Mesenchymal stem cell (in vitro differentiated cells and primary cell): ENCODE data around the gene ELMOD1.

Experiments used
- DNase-seq: peaks from one replicate; pipeline ENCODE4 v3.0.0-alpha.2; 2013
- H2AFZ ChIP-seq: one replicate; pipeline ENCODE4 v1.6.1; 2013; ENCODE audit warnings: low read depth, mild to moderate bottlenecking, control low read depth, inconsistent platforms, low read length, moderate library complexity
- H2AK5ac ChIP-seq: 2 replicates; pipeline ENCODE4 v1.6.1; 2013; ENCODE audit warnings: low read length, moderate library complexity, mild to moderate bottlenecking, inconsistent platforms; ENCODE audit not compliant: severe bottlenecking
- H2BK120ac ChIP-seq: one replicate; pipeline ENCODE4 v1.6.1; 2013; ENCODE audit warnings: low read depth, mild to moderate bottlenecking, inconsistent platforms, low read length, moderate library complexity
- H2BK12ac ChIP-seq, 2 experiments: one replicate each; pipeline ENCODE4 v1.6.1; 2013; ENCODE audit warnings: inconsistent platforms in 2 of 2, low read length in 2 of 2, mild to moderate bottlenecking in 2 of 2, moderate library complexity in 2 of 2, control low read depth in 1 of 2
- H2BK15ac ChIP-seq: one replicate; pipeline ENCODE4 v1.6.1; 2013; ENCODE audit warnings: mild to moderate bottlenecking, low read depth, inconsistent platforms; ENCODE audit not compliant: poor library complexity, severe bottlenecking
- H2BK5ac ChIP-seq: 2 replicates; pipeline ENCODE4 v1.6.1; 2013; ENCODE audit warnings: low read depth, mild to moderate bottlenecking, low read length, control low read depth, inconsistent platforms; ENCODE audit not compliant: poor library complexity, severe bottlenecking
- H3K14ac ChIP-seq, 2 experiments: one replicate each; pipeline ENCODE4 v1.6.1; 2013; ENCODE audit warnings: inconsistent platforms in 2 of 2, low read length in 2 of 2, control low read depth in 1 of 2, mild to moderate bottlenecking in 1 of 2, moderate library complexity in 1 of 2
- H3K18ac ChIP-seq, 2 experiments: one replicate each; pipeline ENCODE4 v1.6.1; 2013; ENCODE audit warnings: inconsistent platforms in 2 of 2, low read length in 2 of 2, control low read depth in 1 of 2, low read depth in 1 of 2, mild to moderate bottlenecking in 1 of 2
- H3K23ac ChIP-seq, 2 experiments: one replicate each; pipeline ENCODE4 v1.6.1; 2013; ENCODE audit warnings: inconsistent platforms in 2 of 2, low read length in 2 of 2, mild to moderate bottlenecking in 2 of 2, moderate library complexity in 2 of 2, control low read depth in 1 of 2
- H3K27ac ChIP-seq: 2 replicates; pipeline ENCODE4 v1.5.1; 2013; ENCODE audit warnings: mild to moderate bottlenecking, moderate library complexity, low read length, control low read depth, inconsistent platforms; ENCODE audit not compliant: poor library complexity, severe bottlenecking
- H3K27me3 ChIP-seq, 2 experiments: 2 replicates each; pipeline versions ENCODE4 v1.6.1 to v1.7.0; 2013; ENCODE audit warnings: low read length in 2 of 2, mild to moderate bottlenecking in 2 of 2, moderate library complexity in 2 of 2, control low read depth in 1 of 2, inconsistent platforms in 1 of 2; ENCODE audit not compliant: control insufficient read depth in 1 of 2, insufficient read depth in 1 of 2
- H3K36me3 ChIP-seq, 2 experiments: 2 replicates each; pipeline versions ENCODE4 v1.6.1 to v1.7.0; 2013; ENCODE audit warnings: low read length in 2 of 2, control low read depth in 1 of 2, inconsistent platforms in 1 of 2, low read depth in 1 of 2, mild to moderate bottlenecking in 1 of 2; ENCODE audit not compliant: insufficient read depth in 2 of 2, control insufficient read depth in 1 of 2
- H3K4ac ChIP-seq, 2 experiments: one replicate each; pipeline ENCODE4 v1.6.1; 2013; ENCODE audit warnings: inconsistent platforms in 2 of 2, low read length in 2 of 2, mild to moderate bottlenecking in 2 of 2, moderate library complexity in 2 of 2, control low read depth in 1 of 2, low read depth in 1 of 2
- H3K4me1 ChIP-seq: 2 replicates; pipeline ENCODE4 v1.6.1; 2013; ENCODE audit warnings: low read depth, low read length, control low read depth; ENCODE audit not compliant: control insufficient read depth, insufficient read depth
- H3K4me2 ChIP-seq: 2 replicates; pipeline ENCODE4 v1.6.1; 2013; ENCODE audit warnings: low read length, mild to moderate bottlenecking, inconsistent platforms; ENCODE audit not compliant: poor library complexity, severe bottlenecking
- H3K4me3 ChIP-seq, 2 experiments: 2 replicates each; pipeline versions ENCODE4 v1.5.1 to v1.7.0; 2013; ENCODE audit warnings: low read length in 2 of 2, mild to moderate bottlenecking in 2 of 2, control low read depth in 1 of 2, low read depth in 1 of 2; ENCODE audit not compliant: insufficient read depth in 1 of 2
- H3K79me1 ChIP-seq: replicated peaks from 2 replicates; pipeline ENCODE4 v1.6.1; 2013; ENCODE audit warnings: mild to moderate bottlenecking, control low read depth, low read length, inconsistent platforms; ENCODE audit not compliant: poor library complexity, severe bottlenecking
- H3K9ac ChIP-seq: 2 replicates; pipeline ENCODE4 v1.7.0; 2013; ENCODE audit warnings: mild to moderate bottlenecking, low read length, moderate library complexity
- H3K9me3 ChIP-seq: 2 replicates; pipeline ENCODE4 v1.7.0; 2013; ENCODE audit warnings: mild to moderate bottlenecking, low read length; ENCODE audit not compliant: control insufficient read depth
- H4K8ac ChIP-seq: one replicate; pipeline ENCODE4 v1.6.1; 2013; ENCODE audit warnings: inconsistent platforms, mild to moderate bottlenecking, low read length, moderate library complexity
- H4K91ac ChIP-seq: one replicate; pipeline ENCODE4 v1.6.1; 2013; ENCODE audit warnings: mild to moderate bottlenecking, low read length, inconsistent platforms
- WGBS: methylation state at CpG from one replicate; pipeline ENCODE4 v1.1.7; 2013; ENCODE audit warnings: mixed read lengths; 5-methylcytosine and 5-hydroxymethylcytosine counted together

ELMOD1 gene

GRCh38 chr11:107679255-107680024 is 88.5 kb downstream of the ELMOD1 start:
- H4K8ac ChIP-seq: no peak overlapping the region
- no peak overlapping the region for H2AK5ac ChIP-seq
- H3K27ac ChIP-seq: no peak overlapping the region
- no peak overlapping the region for H3K4me3 ChIP-seq
- no peak overlapping the region for H3K4me2 ChIP-seq
- no peak overlapping the region for H3K23ac ChIP-seq
- no peak for DNase-seq
- no peaks in the 10 kb centered on the region for H3K4me1 ChIP-seq
- H3K9ac ChIP-seq: no peak overlapping the region
- H4K91ac ChIP-seq: no peak overlapping the region
- no peak overlapping the region for H2BK5ac ChIP-seq
- H3K79me1 ChIP-seq: no peaks in the 10 kb centered on the region
- no peak overlapping the region for H2BK12ac ChIP-seq
- H3K27me3 ChIP-seq: peaks cover 0 to 7% of the 10 kb centered on the region in 2 experiments
- WGBS: 76% methylated on average over 3 of the region's 4 CpGs
- H3K14ac ChIP-seq: no peak overlapping the region
- H3K9me3 ChIP-seq: no peaks in the 10 kb centered on the region
- no peaks in the 10 kb centered on the region for H3K36me3 ChIP-seq
- H3K18ac ChIP-seq: no peak overlapping the region
- H2AFZ ChIP-seq: no peak overlapping the region
- no peak overlapping the region for H3K4ac ChIP-seq
- H2BK15ac ChIP-seq: no peak overlapping the region
- no peak overlapping the region for H2BK120ac ChIP-seq

- no peak overlapping the region for H2BK12ac ChIP-seq
- no peak overlapping the region for H4K8ac ChIP-seq
- H2AFZ ChIP-seq: no peak overlapping the region
- no peaks in the 10 kb centered on the region for H3K9me3 ChIP-seq
- no peak overlapping the region for H2BK120ac ChIP-seq
- DNase-seq: no peak
- H3K9ac ChIP-seq: no peak overlapping the region
- no peak overlapping the region for H3K18ac ChIP-seq
- H3K4ac ChIP-seq: no peak overlapping the region
- H3K36me3 ChIP-seq: no peaks in the 10 kb centered on the region
- no peaks in the 10 kb centered on the region for H3K27me3 ChIP-seq
- H2BK5ac ChIP-seq: no peak overlapping the region
- H2BK15ac ChIP-seq: no peak overlapping the region
- H3K4me1 ChIP-seq: no peaks in the 10 kb centered on the region
- H3K4me3 ChIP-seq: no peak overlapping the region
- no peaks in the 10 kb centered on the region for H3K79me1 ChIP-seq
- H3K27ac ChIP-seq: no peak overlapping the region
- 75% methylated on average over 4 of the region's 4 CpGs for WGBS
- no peak overlapping the region for H4K91ac ChIP-seq
- no peak overlapping the region for H3K14ac ChIP-seq
- no peak overlapping the region for H3K23ac ChIP-seq
- no peak overlapping the region for H2AK5ac ChIP-seq
- no peak overlapping the region for H3K4me2 ChIP-seq
Observed at GRCh38 chr11:107682171-107682570, 91.2 kb downstream of the ELMOD1 start.

- no peaks in the 10 kb centered on the region for H3K9me3 ChIP-seq
- DNase-seq: no peak
- no peak overlapping the region for H3K18ac ChIP-seq
- no peak overlapping the region for H3K9ac ChIP-seq
- H3K14ac ChIP-seq: no peak overlapping the region
- H3K4me3 ChIP-seq: no peak overlapping the region
- H3K4ac ChIP-seq: no peak overlapping the region
- H2AK5ac ChIP-seq: no peak overlapping the region
- no peak overlapping the region for H4K8ac ChIP-seq
- no peak overlapping the region for H2AFZ ChIP-seq
- H2BK5ac ChIP-seq: no peak overlapping the region
- H3K27ac ChIP-seq: no peak overlapping the region
- 90% methylated on average over 3 of the region's 5 CpGs for WGBS
- H3K27me3 ChIP-seq: no peaks in the 10 kb centered on the region
- no peak overlapping the region for H3K4me2 ChIP-seq
- no peaks in the 10 kb centered on the region for H3K36me3 ChIP-seq
- H3K4me1 ChIP-seq: no peaks in the 10 kb centered on the region
- H2BK15ac ChIP-seq: no peak overlapping the region
- H3K79me1 ChIP-seq: no peaks in the 10 kb centered on the region
- no peak overlapping the region for H3K23ac ChIP-seq
- H4K91ac ChIP-seq: no peak overlapping the region
- H2BK120ac ChIP-seq: no peak overlapping the region
- H2BK12ac ChIP-seq: no peak overlapping the region
Observed at GRCh38 chr11:107682572-107682971, 91.6 kb downstream of the ELMOD1 start.

GRCh38 chr11:107683061-107683460 is 92.1 kb downstream of the ELMOD1 start:
- H3K4me2 ChIP-seq: no peak overlapping the region
- no peak overlapping the region for H3K14ac ChIP-seq
- no peak overlapping the region for H3K4ac ChIP-seq
- H3K4me3 ChIP-seq: no peak overlapping the region
- H3K27ac ChIP-seq: no peak overlapping the region
- no peaks in the 10 kb centered on the region for H3K9me3 ChIP-seq
- no peak for DNase-seq
- no peak overlapping the region for H4K8ac ChIP-seq
- no peaks in the 10 kb centered on the region for H3K36me3 ChIP-seq
- H4K91ac ChIP-seq: no peak overlapping the region
- H2BK120ac ChIP-seq: no peak overlapping the region
- no peak overlapping the region for H2BK5ac ChIP-seq
- no peak overlapping the region for H3K9ac ChIP-seq
- no peaks in the 10 kb centered on the region for H3K27me3 ChIP-seq
- H2BK12ac ChIP-seq: no peak overlapping the region
- no peak overlapping the region for H2BK15ac ChIP-seq
- 67% methylated on average over 1 of the region's 2 CpGs for WGBS
- no peak overlapping the region for H2AFZ ChIP-seq
- no peak overlapping the region for H3K23ac ChIP-seq
- no peaks in the 10 kb centered on the region for H3K4me1 ChIP-seq
- no peak overlapping the region for H2AK5ac ChIP-seq
- no peaks in the 10 kb centered on the region for H3K79me1 ChIP-seq
- no peak overlapping the region for H3K18ac ChIP-seq
